Activated T-cell treated with anti-CD3 and anti-CD28 coated beads for 1 hour (primary cell): Measurements from ENCODE around the gene PRPSAP2.
A peak's percentile ranks its signal among the peaks of the same experiment; 100 is the strongest.
"Not testable (repeated sequence)": the region's sequence is repeated elsewhere in the genome, so short reads cannot be mapped to it uniquely, and the experiment has no call there.

Source experiments
- DNase-seq: peaks from one replicate; pipeline ENCODE4 v3.0.0-alpha.2; 2020; ENCODE audit warnings: low read depth

PRPSAP2 gene

GRCh38 chr17:18857864-18858566 lies at the start of gene PRPSAP2:
TSS of gene PRPSAP2 (plus strand) at chr17:18858131. CDS start at chr17:18865834, 7,703 bp downstream.
- DNase-seq, result peak; percentile 96

- DNase-seq, result not testable (repeated sequence)
These were observed 42.0 kb upstream of the PRPSAP2 start for GRCh38 chr17:18815924-18816323.

DNA sequence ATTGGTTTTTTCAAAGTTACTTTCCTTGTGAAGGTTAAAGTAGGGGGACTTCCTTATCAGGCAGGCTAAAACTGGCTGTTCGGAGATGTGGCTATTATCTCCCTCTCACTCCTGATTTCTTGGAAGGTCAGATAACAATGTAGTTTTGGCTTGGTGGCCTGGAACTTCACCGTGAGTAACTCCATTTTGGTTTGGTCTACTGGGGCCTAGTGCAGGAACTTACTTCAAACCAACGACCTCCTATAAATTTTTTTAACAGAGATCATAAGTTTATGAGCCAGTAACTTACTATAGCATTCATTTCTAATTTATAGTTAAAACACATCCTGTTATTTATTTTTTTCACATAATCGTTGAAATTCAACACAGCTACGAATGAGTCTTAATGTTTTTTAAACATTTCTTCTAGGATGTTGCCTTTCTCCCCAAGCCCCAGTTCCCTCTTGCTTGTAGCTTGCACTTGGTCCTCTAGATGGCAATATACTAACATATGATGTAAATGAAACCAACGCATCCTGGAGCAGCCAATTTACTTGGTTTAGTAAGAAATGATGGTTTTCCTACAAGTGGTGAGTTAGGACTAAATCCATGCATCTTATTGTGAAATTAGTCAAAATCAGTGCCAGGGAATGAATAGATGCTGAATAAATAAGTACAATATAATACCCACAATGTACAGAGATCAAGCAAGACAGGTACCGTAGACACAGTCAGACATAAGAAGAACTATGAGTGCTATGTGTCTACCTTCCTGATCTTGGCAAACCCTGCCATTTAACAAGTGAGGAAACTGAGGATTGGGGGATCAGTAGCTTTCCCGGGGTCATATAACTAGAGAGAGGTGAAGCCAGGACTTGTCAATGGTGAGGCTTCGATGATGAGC lies 41.2 kb upstream of the PRPSAP2 start:
- DNase-seq, result not testable (repeated sequence)

GRCh38 chr17:18821430-18821829 lies 36.5 kb upstream of the PRPSAP2 start:
- not testable (repeated sequence) for DNase-seq

DNA sequence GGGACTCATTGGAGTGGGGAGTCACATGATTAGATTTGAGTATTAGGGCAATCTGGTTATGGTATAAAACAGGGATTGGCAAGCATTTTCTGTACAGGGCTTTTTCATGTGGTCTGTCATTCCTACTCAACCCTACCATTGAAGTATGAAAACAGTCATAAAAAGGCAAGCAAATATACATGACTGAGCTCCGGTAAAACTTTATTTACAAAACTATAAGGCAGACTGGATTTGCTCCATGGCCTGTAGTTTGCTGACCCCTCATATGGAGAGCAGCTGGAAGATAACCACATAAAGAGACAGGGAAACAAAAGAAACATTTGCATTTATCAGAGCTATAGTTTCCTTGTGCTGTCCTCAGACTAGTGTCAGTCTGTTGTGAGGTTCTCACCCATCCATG lies 30.3 kb upstream of the PRPSAP2 start:
- DNase-seq, result not testable (repeated sequence)

DNA sequence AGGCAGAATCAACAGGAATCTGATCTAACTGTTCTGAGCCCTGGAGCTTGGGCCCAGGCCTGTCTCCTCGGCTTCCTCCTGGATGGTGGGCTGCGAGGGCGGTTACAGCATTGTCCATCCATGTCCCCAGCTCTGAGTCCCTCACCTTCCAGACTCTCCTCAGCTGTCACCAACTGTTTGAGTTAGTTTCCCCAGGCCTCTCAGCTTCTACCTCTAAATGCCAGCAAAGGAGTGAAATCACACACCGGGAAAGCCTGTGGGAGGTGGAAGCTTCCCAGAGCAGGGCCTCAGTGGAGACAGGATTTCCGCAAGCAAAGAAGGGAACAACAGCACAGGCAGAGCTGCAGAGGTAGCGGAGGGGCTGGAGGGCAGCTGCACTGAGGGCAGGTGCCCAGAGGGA lies 9.4 kb upstream of the PRPSAP2 start:
- no peak for DNase-seq

GRCh38 chr17:18850679-18851078 lies 7.3 kb upstream of the PRPSAP2 start:
- DNase-seq, result no peak

DNA sequence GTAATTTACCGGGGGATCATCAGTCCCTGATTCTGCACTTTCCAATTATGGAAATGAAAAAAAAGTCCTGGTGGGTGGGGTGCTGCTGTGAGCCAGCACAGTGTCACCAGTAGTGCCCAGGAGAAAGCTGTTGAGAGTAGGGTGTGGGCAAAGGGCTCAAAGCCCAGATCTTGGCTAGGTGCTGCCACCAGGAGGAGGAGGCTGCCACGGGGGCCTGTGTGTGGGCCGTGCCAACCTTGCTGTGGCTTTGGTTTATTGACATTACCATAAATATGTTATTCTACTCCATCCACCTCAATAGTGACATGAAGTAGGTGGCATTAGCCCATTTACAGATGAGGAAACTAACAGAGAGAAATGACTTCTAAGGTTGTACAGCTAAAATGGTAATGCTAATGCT lies 6.7 kb upstream of the PRPSAP2 start:
- no peak for DNase-seq

- DNase-seq, result no peak
These were observed 3.0 kb upstream of the PRPSAP2 start for GRCh38 chr17:18854956-18855355.

- peak; percentile 78 for DNase-seq
These were observed 1.9 kb upstream of the PRPSAP2 start for GRCh38 chr17:18855831-18856569.

- no peak for DNase-seq
These were observed 1.4 kb upstream of the PRPSAP2 start for GRCh38 chr17:18856570-18856915.

DNA sequence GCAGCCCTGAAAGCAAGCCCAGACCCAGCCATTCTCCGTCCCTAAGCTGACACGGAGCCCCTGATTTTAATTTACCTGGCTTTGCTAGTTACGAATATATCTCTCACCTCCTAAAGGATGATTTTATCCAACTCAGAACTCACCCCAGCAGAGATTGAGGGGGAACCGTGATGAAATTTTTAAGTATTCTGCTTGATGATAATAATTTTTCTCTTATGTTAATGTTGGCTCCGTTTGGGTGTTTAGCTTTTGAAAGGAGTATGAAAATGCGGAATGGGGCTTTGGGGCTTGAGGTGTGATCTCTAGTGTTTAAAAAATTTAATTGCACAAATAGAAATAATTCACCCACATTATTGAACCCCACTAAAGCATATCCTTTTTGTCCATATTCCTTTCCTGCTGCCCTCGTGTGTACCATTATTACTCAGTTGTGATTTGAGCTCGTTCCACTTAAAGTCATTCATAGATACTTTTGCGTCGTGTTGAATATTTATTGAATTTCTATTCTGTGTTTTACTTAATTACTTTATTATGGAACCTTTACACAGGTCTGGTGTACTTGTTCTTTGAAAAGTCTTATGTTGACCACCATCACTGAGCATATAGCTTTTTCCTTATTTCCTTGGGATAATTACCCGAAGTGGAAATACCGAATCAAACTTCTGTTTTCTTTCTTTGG lies 775 bp downstream of the PRPSAP2 start:
- no peak for DNase-seq

- DNase-seq, result no peak
These were observed 1.3 kb downstream of the PRPSAP2 start for GRCh38 chr17:18859256-18859655.

DNA sequence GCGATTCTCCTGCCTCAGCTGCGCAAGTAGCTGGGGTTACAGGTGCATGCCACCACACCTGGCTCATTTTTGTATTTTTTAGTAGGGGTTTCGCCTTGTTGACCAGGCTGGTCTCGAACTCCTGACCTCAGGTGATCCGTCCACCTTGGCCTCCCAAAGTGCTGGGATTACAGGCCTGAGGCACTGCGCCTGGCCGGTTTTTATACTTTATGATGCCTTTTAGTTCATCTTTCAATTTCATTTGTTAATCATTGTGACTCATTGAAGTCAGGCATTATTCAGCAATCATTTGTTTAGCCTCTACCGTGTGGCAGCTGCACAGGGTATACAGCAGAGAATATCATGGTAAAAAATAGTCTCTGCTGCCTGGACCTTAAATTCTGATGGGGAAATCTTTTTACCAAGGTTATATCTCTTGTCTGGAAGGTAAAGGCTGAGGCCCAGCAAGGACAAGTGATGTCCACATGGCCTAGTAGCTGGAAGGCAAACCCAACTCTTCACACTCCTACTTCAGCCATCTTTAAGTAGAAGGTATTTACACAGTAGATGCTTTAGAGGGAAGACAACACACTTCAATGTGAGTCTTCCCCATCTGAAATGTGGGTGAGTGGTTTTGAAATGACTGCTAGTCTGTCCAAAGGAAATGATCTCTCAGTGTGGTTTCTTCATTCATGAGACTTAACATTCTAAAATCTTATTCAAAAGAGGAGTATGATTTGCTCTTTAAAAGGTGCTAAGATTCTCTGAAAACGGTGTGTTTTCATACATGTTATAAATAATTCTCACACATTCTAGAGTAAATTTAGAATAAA lies 2.4 kb downstream of the PRPSAP2 start:
- DNase-seq, result no peak

- DNase-seq, result no peak
These were observed 4.1 kb downstream of the PRPSAP2 start for GRCh38 chr17:18862011-18862410.

DNA sequence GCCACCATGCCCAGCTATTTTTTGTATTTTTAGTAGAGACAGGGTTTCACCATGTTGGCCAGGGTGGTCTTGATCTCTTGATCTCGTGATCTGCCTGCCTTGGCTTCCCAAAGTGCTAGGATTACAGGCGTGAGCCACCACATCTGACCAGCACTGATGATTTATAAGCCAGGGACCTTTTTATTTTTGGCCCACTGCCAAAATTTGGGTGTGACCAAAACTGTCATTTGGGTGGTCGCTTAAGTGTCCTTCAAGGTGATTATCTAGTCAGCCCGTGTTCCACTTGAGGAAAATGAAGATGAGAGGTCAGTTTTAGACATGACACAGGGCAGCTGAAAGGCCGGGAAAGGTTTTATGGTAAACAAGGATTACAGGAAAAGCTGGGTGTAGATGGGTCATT lies 7.1 kb downstream of the PRPSAP2 start:
- DNase-seq, result not testable (repeated sequence)

- no peak for DNase-seq
These were observed 9.2 kb downstream of the PRPSAP2 start for GRCh38 chr17:18866866-18867813.

DNA sequence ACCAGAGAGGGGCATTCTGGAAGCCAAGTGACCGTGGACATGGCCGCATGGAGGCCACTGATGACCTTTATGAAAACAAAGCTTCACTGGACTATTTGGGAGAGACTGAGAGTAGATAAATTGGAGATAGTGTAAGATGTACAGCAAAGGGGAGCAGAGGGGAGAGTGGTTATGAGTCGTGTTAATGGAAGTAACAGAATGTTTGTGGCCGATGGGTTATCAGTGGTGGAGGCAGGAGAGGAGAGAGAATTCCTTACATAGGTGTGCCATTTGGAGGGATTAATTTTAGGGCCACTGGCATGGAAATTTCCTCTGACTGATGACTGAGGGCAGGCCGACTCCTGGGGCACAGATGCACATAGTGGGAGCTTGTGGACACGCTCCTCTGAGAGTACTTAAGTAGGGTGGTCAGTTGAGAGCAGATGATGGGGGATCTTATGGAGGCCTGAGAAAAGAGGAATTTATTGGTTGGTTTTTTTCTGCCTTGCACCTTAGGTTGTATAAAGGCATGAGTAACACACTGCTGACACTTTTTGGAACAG lies 19.2 kb downstream of the PRPSAP2 start:
- DNase-seq, result no peak

- DNase-seq, result no peak
These were observed 30.9 kb downstream of the PRPSAP2 start for GRCh38 chr17:18888766-18889290.
